HepG2 (cell line): ENCODE measurements around the gene IL22RA1. TPM values are rescaled to one million over a fixed set of nuclear protein-coding genes. Genes with fewer than 3 reads are reported as not detected.

Experiments used
- AFF4 ChIP-seq: sonication (generic); formaldehyde crosslinking; IDR thresholded peaks from 2 replicates; pipeline ENCODE4 v1.4.0; 2020; ENCODE audit warnings: missing genetic modification reagents
- AKAP8 ChIP-seq: sonication (generic); formaldehyde crosslinking; IDR thresholded peaks from 2 replicates; pipeline ENCODE4 v1.5.1; 2020; ENCODE audit warnings: mild to moderate bottlenecking, missing genetic modification reagents
- ATF7-NPFF ChIP-seq: sonication (generic); formaldehyde crosslinking; IDR thresholded peaks from 2 replicates; pipeline ENCODE4 v1.8.1; 2023; ENCODE audit warnings: mild to moderate bottlenecking, low read depth, missing genetic modification reagents, moderate library complexity
- CCDC6 ChIP-seq: sonication (generic); formaldehyde crosslinking; IDR thresholded peaks from 2 replicates; pipeline ENCODE4 v1.8.1; 2022; ENCODE audit warnings: mild to moderate bottlenecking, missing genetic modification reagents, moderate library complexity
- CENPBD1 ChIP-seq: sonication (generic); formaldehyde crosslinking; IDR thresholded peaks from 2 replicates; pipeline ENCODE4 v1.8.0; 2022; ENCODE audit warnings: missing genetic modification reagents, low read depth, mild to moderate bottlenecking, borderline replicate concordance
- DMAP1 ChIP-seq: IDR thresholded peaks from 2 replicates; pipeline ENCODE4 v1.6.1; 2016
- EED ChIP-seq: sonication (generic); formaldehyde crosslinking; IDR thresholded peaks from 2 replicates; pipeline ENCODE4 v1.5.0; 2020; ENCODE audit warnings: mild to moderate bottlenecking, missing genetic modification reagents
- HDAC1 ChIP-seq: sonication (generic); formaldehyde crosslinking; IDR thresholded peaks from 2 replicates; pipeline ENCODE4 v1.5.1; 2020; ENCODE audit warnings: mild to moderate bottlenecking, missing genetic modification reagents
- KLF16 ChIP-seq, 2 experiments: sonication (generic) in 1 of 2; formaldehyde crosslinking in 1 of 2; IDR thresholded peaks; 2 replicates each; pipeline versions ENCODE4 v1.6.1 to v1.8.0; 2016 to 2023; ENCODE audit warnings: missing genetic modification reagents in 2 of 2, missing compliant biosample characterization in 1 of 2
- MAZ ChIP-seq, 2 experiments: sonication (generic) in 1 of 2; formaldehyde crosslinking in 1 of 2; IDR thresholded peaks; 2 replicates each; pipeline versions ENCODE4 v1.5.0 to v1.6.1; 2012 to 2020; ENCODE audit warnings: low read depth in 2 of 2, mild to moderate bottlenecking in 2 of 2, borderline replicate concordance in 1 of 2, improper control_type of control experiment in 1 of 2, low read length in 1 of 2, missing genetic modification reagents in 1 of 2, moderate library complexity in 1 of 2
- NR2F2 ChIP-seq: IDR thresholded peaks from 2 replicates; pipeline ENCODE4 v1.6.1; 2012; ENCODE audit warnings: low read depth, inconsistent platforms, borderline replicate concordance
- SNAPC2 ChIP-seq: sonication (generic); formaldehyde crosslinking; IDR thresholded peaks from 2 replicates; pipeline ENCODE4 v1.8.1; 2022; ENCODE audit warnings: mild to moderate bottlenecking, missing genetic modification reagents
- SUZ12 ChIP-seq: fragments of 150-350 bp; IDR thresholded peaks from 2 replicates; pipeline ENCODE4 v1.6.1; 2014; ENCODE audit warnings: low read depth, low read length
- TFAP4 ChIP-seq: sonication (generic); IDR thresholded peaks from 2 replicates; pipeline ENCODE4 v1.6.1; 2016; ENCODE audit warnings: low read depth, borderline replicate concordance
- ZFYVE20 ChIP-seq: sonication (generic); formaldehyde crosslinking; IDR thresholded peaks from 2 replicates; pipeline ENCODE4 v1.8.0; 2023; ENCODE audit warnings: low read depth, mild to moderate bottlenecking, moderate library complexity, missing genetic modification reagents, borderline replicate concordance
- ZMYM3 ChIP-seq: sonication (generic); formaldehyde crosslinking; IDR thresholded peaks from 2 replicates; pipeline ENCODE4 v1.5.1; 2020; ENCODE audit warnings: mild to moderate bottlenecking, missing genetic modification reagents
- ZNF256 ChIP-seq: sonication (generic); formaldehyde crosslinking; conservative IDR thresholded peaks from 2 replicates; pipeline ENCODE4 v1.4.0; 2020; ENCODE audit warnings: missing genetic modification reagents
- ZNF468 ChIP-seq: sonication (generic); formaldehyde crosslinking; IDR thresholded peaks from 2 replicates; pipeline ENCODE4 v1.8.0; 2022; ENCODE audit warnings: mild to moderate bottlenecking, moderate library complexity, missing genetic modification reagents
- ZNF567 ChIP-seq: sonication (generic); formaldehyde crosslinking; IDR thresholded peaks from 2 replicates; pipeline ENCODE4 v1.8.1; 2023; ENCODE audit warnings: mild to moderate bottlenecking, missing genetic modification reagents, borderline replicate concordance
- ZNF720 ChIP-seq: sonication (generic); formaldehyde crosslinking; IDR thresholded peaks from 2 replicates; pipeline ENCODE4 v1.4.0; 2020; ENCODE audit warnings: missing genetic modification reagents
- ZNF841 ChIP-seq: sonication (generic); formaldehyde crosslinking; IDR thresholded peaks from 2 replicates; pipeline ENCODE4 v1.8.1; 2023; ENCODE audit warnings: missing genetic modification reagents, borderline replicate concordance
- ZSCAN29 ChIP-seq: sonication (generic); formaldehyde crosslinking; conservative IDR thresholded peaks from 2 replicates; pipeline ENCODE4 v1.4.0; 2020; ENCODE audit warnings: mild to moderate bottlenecking, missing genetic modification reagents
- polyA plus RNA-seq, 8 experiments: library from polyadenylated mRNA; depleted of rRNA in 3 of 8; stranded (reverse) in 7 of 8; unstranded in 1 of 8; fragments of >200 nt; fragmentation: Illumina TruSeq in 4 of 8; extraction: Trizol in 4 of 8; gene quantifications; 2 replicates each; pipeline versions ENCODE4 v1.2.1 to v1.2.3, GENCODE V29; 2011 to 2016; ENCODE audit warnings: low read depth in 4 of 8, missing spikeins in 1 of 8, mixed read lengths in 1 of 8; ENCODE audit not compliant: insufficient read depth in 1 of 8
- total RNA-seq, 5 experiments: library from RNA; depleted of rRNA; stranded (reverse); fragments of >200 nt; fragmentation: Illumina TruSeq; extraction: Trizol; gene quantifications; 2 replicates each; pipeline ENCODE4 v1.2.3, GENCODE V29; 2016; ENCODE audit warnings: low read depth in 1 of 5
- TF ChIP-seq, protein P1 (sequence below), 2 experiments: fragments of 450-650 bp in 1 of 2; sonication (generic) in 1 of 2; formaldehyde crosslinking; IDR thresholded peaks; 2 replicates each; pipeline versions ENCODE4 v1.5.0 to v1.8.0; 2020 to 2022; ENCODE audit warnings: mild to moderate bottlenecking in 1 of 2, missing genetic modification reagents in 1 of 2

IL22RA1 gene
- total and polyA plus RNA-seq, 2 of the 13 experiments (the other 11 are each of a cell fraction or from before 2014, with no cell fraction given), result 4.4 to 10.2 TPM

- TF ChIP-seq AFF4 (CRISPR knock-in tag) (no peak), AKAP8 (CRISPR knock-in tag) (0 out of 2 replicates have a peak, but pooled peaks have one; percentile 24), SUZ12 (no peak), ZNF841 (no peak), ZNF720 (no peak), NR2F2 (no peak), ZSCAN29 (peak; percentile 96), HDAC1 (CRISPR knock-in tag) (peak; percentile 65), DMAP1 (CRISPR knock-in tag) (peak; percentile 53), ZNF256 (CRISPR knock-in tag) (no peak), KLF16 (CRISPR knock-in tag; IDR thresholded peaks at IDR 0.05) (no peak), CCDC6 (0 out of 2 replicates have a peak, but pooled peaks have one; percentile 14), ZMYM3 (CRISPR knock-in tag) (peak; percentile 94), EED (CRISPR knock-in tag) (no peak), ZNF567 (CRISPR knock-in tag) (peak; percentile 29; the same call in 1 of the 2 replicates), CENPBD1 (CRISPR knock-in tag) (no peak), MAZ (IDR thresholded peaks at IDR 0.05; ENCODE audit: borderline replicate concordance, low read depth, low read length) (peak; percentile 38; the same call in 1 of the 2 replicates), MAZ (CRISPR knock-in tag; IDR thresholded peaks at IDR 0.05; ENCODE audit: low read depth) (peak; percentile 62; the same call in 1 of the 2 replicates), ZFYVE20 (no peak), TFAP4 (no peak), SNAPC2 (CRISPR knock-in tag) (peak; percentile 75; the same call in 1 of the 2 replicates), ZNF468 (CRISPR knock-in tag) (no peak), ATF7-NPFF (peak; percentile 19)
- TF ChIP-seq, protein P1, sequence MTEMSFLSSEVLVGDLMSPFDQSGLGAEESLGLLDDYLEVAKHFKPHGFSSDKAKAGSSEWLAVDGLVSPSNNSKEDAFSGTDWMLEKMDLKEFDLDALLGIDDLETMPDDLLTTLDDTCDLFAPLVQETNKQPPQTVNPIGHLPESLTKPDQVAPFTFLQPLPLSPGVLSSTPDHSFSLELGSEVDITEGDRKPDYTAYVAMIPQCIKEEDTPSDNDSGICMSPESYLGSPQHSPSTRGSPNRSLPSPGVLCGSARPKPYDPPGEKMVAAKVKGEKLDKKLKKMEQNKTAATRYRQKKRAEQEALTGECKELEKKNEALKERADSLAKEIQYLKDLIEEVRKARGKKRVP (CRISPR knock-in tag; IDR thresholded peaks at IDR 0.05), result peak in 1 of 2 experiments; percentile 68; a peak in 2 of 4 replicates
Observed at GRCh38 chr1:24119859-24120756, 22.8 kb downstream of the IL22RA1 start (continued).
